Measurements from ENCODE around the gene KCNA3. TPM values are rescaled to one million over a fixed set of nuclear protein-coding genes. Genes with fewer than 3 reads are reported as not detected.

Gene KCNA3
- total and polyA plus RNA-seq, 2 of the 8 experiments (the other 6 are each of a cell fraction or from before 2014, with no cell fraction given): 0.95 to 1.1 TPM

GRCh38 chr1:110674337-110675059 lies at the start of gene KCNA3 (continued):
- TF ChIP-seq KDM4A (IDR thresholded peaks at IDR 0.05; ENCODE audit: low read depth, low read length, severe bottlenecking): peak; percentile 97
- TF ChIP-seq NANOG (IDR thresholded peaks at IDR 0.05; ENCODE audit: insufficient read depth, low read depth, low read length, poor library complexity, severe bottlenecking): no peak
- TF ChIP-seq POLR2AphosphoS5 (IDR thresholded peaks at IDR 0.05; ENCODE audit: low read depth, low read length): no peak
- TF ChIP-seq SUZ12 (IDR thresholded peaks at IDR 0.05; ENCODE audit: low read length): peak; percentile 45; the same call in 1 of the 2 replicates
- no peak for TF ChIP-seq EP300 (IDR thresholded peaks at IDR 0.05; ENCODE audit: borderline replicate concordance in 1 of 2, low read depth in 2 of 2, low read length in 2 of 2)
- no peak for TF ChIP-seq BRCA1 (IDR thresholded peaks at IDR 0.05; ENCODE audit: low read depth, low read length)
- TF ChIP-seq HDAC6 (IDR thresholded peaks at IDR 0.05; ENCODE audit: low read depth, low read length): no peak
- no peak for TF ChIP-seq TCF12 (IDR thresholded peaks at IDR 0.05; ENCODE audit: low read depth, low read length)
- TF ChIP-seq ATF3 (IDR thresholded peaks at IDR 0.05; ENCODE audit: insufficient read depth, low read depth, low read length): no peak
- no peak for TF ChIP-seq KDM1A (IDR thresholded peaks at IDR 0.05; ENCODE audit: borderline replicate concordance, low read length)
- TF ChIP-seq CHD1 (IDR thresholded peaks at IDR 0.05; ENCODE audit: low read depth, low read length): no peak
- no peak for TF ChIP-seq GABPA (IDR thresholded peaks at IDR 0.05; ENCODE audit: borderline replicate concordance, insufficient read depth, low read length)
- TF ChIP-seq SIRT6 (IDR thresholded peaks at IDR 0.05; ENCODE audit: low read length): no peak
- no peak for TF ChIP-seq SP1 (IDR thresholded peaks at IDR 0.05; ENCODE audit: low read depth, low read length)
- no peak; a peak in 1 of 4 replicates for TF ChIP-seq RAD21 (IDR thresholded peaks at IDR 0.05 in 1 of 2, conservative IDR thresholded peaks at IDR 0.05 in 1 of 2; ENCODE audit: low read depth in 2 of 2, low read length in 2 of 2)
- TF ChIP-seq GTF2F1 (IDR thresholded peaks at IDR 0.05; ENCODE audit: borderline replicate concordance, low read depth, low read length): no peak
- TF ChIP-seq SIN3A (conservative IDR thresholded peaks at IDR 0.05 in 1 of 2, IDR thresholded peaks at IDR 0.05 in 1 of 2; ENCODE audit: low read depth in 1 of 2, low read length in 2 of 2): no peak
- TF ChIP-seq HDAC2 (IDR thresholded peaks at IDR 0.05; ENCODE audit: borderline replicate concordance in 1 of 2, low read depth in 2 of 2, low read length in 2 of 2): 0 out of 4 replicates have a peak, but pooled peaks of 1 of the 2 experiments have one; percentile 22
- no peak for TF ChIP-seq CBX8 (IDR thresholded peaks at IDR 0.05; ENCODE audit: borderline replicate concordance, low read depth, low read length)
- TF ChIP-seq CREB1 (IDR thresholded peaks at IDR 0.05): no peak
- no peak for TF ChIP-seq USF2 (IDR thresholded peaks at IDR 0.05; ENCODE audit: low read length)
- TF ChIP-seq TEAD4 (IDR thresholded peaks at IDR 0.05; ENCODE audit: low read depth, low read length): no peak
